Endothelial cell of umbilical vein (primary cell): Measurements from ENCODE around the gene CTNNA2. TPM values are rescaled to one million over a fixed set of nuclear protein-coding genes. Genes with fewer than 3 reads are reported as not detected.

Experiments used
- BruUV-seq: library from RNA; stranded (reverse); fragments of 400-500 nt; replicated peaks from 2 replicates; lab custom pipeline; 2021; lab: Mats Ljungman, UMichigan
- CTCF ChIA-PET: fragments of 300-600, 350-600 bp; sonication (Branson Sonifier 250); formaldehyde crosslinking; loops from one replicate; lab custom pipeline; 2021; ENCODE audit warnings: antibody characterized with exemption, inconsistent platforms; lab: Charles Lee
- POLR2A ChIA-PET: fragments of 300-600, 350-600 bp; sonication (Branson Sonifier 250); formaldehyde crosslinking; loops from one replicate; lab custom pipeline; 2021; ENCODE audit warnings: antibody characterized with exemption, inconsistent platforms; lab: Charles Lee
- DNase-seq: peaks from one replicate; pipeline ENCODE4 v3.0.0-alpha.2; 2011; ENCODE audit warnings: low read depth, low spot score
- FAIRE-seq: peaks from 2 replicates; lab custom pipeline; 2011; peaks lifted over from hg19 to GRCh38; lab: Jason Lieb, UNC
- H2AFZ ChIP-seq: 2 replicates; pipeline ENCODE4 v1.6.0; 2012; ENCODE audit warnings: low read depth, low read length, control low read depth, inconsistent platforms
- H3K27ac ChIP-seq: 2 replicates; pipeline ENCODE4 v1.5.1; 2011; ENCODE audit warnings: low read depth, mild to moderate bottlenecking, control low read depth, low read length, moderate library complexity; ENCODE audit not compliant: insufficient read depth
- H3K27me3 ChIP-seq, 2 experiments: 2 replicates each; pipeline versions ENCODE4 v1.6.0 to v1.6.1; 2011; ENCODE audit warnings: low read length in 2 of 2, mixed read lengths in 1 of 2; ENCODE audit not compliant: control insufficient read depth in 2 of 2, insufficient read depth in 2 of 2
- H3K36me3 ChIP-seq, 2 experiments: 2 replicates in 1 of 2; 3 replicates in 1 of 2; pipeline ENCODE4 v1.5.1; 2011; ENCODE audit warnings: low read length in 2 of 2, mild to moderate bottlenecking in 1 of 2, moderate library complexity in 1 of 2; ENCODE audit not compliant: control insufficient read depth in 2 of 2, insufficient read depth in 2 of 2; ENCODE audit errors: extremely low read depth in 1 of 2
- H3K4me1 ChIP-seq: 3 replicates; pipeline ENCODE4 v1.5.1; 2011; ENCODE audit warnings: mild to moderate bottlenecking, low read length; ENCODE audit not compliant: control insufficient read depth, insufficient read depth; ENCODE audit errors: extremely low read depth
- H3K4me2 ChIP-seq: 2 replicates; pipeline ENCODE4 v1.6.1; 2011; ENCODE audit warnings: low read length, control low read depth, mixed read lengths; ENCODE audit not compliant: insufficient read depth
- H3K4me3 ChIP-seq, 3 experiments: fragments of 200-600 bp in 1 of 3; sonication (generic), shearing (Covaris generic) in 1 of 3; replicated peaks in 1 of 3; 2 replicates each; pipeline ENCODE4 v1.5.1; 2011 to 2016; ENCODE audit warnings: control low read depth in 3 of 3, low read length in 3 of 3, mild to moderate bottlenecking in 2 of 3, inconsistent platforms in 1 of 3, low read depth in 1 of 3, moderate library complexity in 1 of 3; ENCODE audit not compliant: insufficient read depth in 1 of 3
- H3K79me2 ChIP-seq: 2 replicates; pipeline ENCODE4 v1.6.0; 2012; ENCODE audit warnings: low read length, inconsistent platforms; ENCODE audit not compliant: control insufficient read depth, insufficient read depth
- H3K9ac ChIP-seq: replicated peaks from 2 replicates; pipeline ENCODE3; 2011; ENCODE audit warnings: low read length, control low read depth; ENCODE audit not compliant: insufficient read depth; ENCODE audit errors: extremely low read depth
- H3K9me1 ChIP-seq: replicated peaks from 3 replicates; pipeline ENCODE4 v1.6.0; 2011; ENCODE audit warnings: mild to moderate bottlenecking, low read length; ENCODE audit not compliant: control insufficient read depth, insufficient read depth; ENCODE audit errors: extremely low read depth
- H3K9me3 ChIP-seq: replicated peaks from 2 replicates; pipeline ENCODE4 v1.5.1; 2012; ENCODE audit warnings: low read length, inconsistent platforms; ENCODE audit not compliant: control insufficient read depth, insufficient read depth
- H4K20me1 ChIP-seq: replicated peaks from 2 replicates; pipeline ENCODE3; 2011; ENCODE audit warnings: mild to moderate bottlenecking, low read length; ENCODE audit not compliant: control insufficient read depth, insufficient read depth; ENCODE audit errors: extremely low read depth
- CTCF ChIP-seq, 2 donors: IDR thresholded peaks; 1 replicate in 1 of 2; 2 replicates in 1 of 2; pipeline ENCODE4 v1.5.1; 2011; ENCODE audit warnings: low read length in 2 of 2, mild to moderate bottlenecking in 2 of 2, moderate library complexity in 2 of 2, control low read depth in 1 of 2, inconsistent platforms in 1 of 2, low read depth in 1 of 2; ENCODE audit not compliant: insufficient read depth in 1 of 2; ENCODE audit errors: extremely low read depth in 1 of 2
- EZH2 ChIP-seq: IDR thresholded peaks from 2 replicates; pipeline ENCODE4 v1.6.1; 2012; ENCODE audit warnings: borderline replicate concordance, low read depth, mild to moderate bottlenecking, moderate library complexity, low read length, inconsistent platforms; ENCODE audit not compliant: severe bottlenecking
- FOS ChIP-seq: IDR thresholded peaks from 2 replicates; pipeline ENCODE4 v1.6.1; 2011; ENCODE audit warnings: mild to moderate bottlenecking, low read length, moderate library complexity, borderline replicate concordance; ENCODE audit not compliant: insufficient read depth
- GATA2 ChIP-seq: IDR thresholded peaks from 2 replicates; pipeline ENCODE4 v1.7.0; 2011; ENCODE audit warnings: low read depth, mild to moderate bottlenecking, moderate library complexity, mixed read lengths, low read length; ENCODE audit not compliant: insufficient read length, insufficient read depth
- JUN ChIP-seq: IDR thresholded peaks from 2 replicates; pipeline ENCODE4 v1.6.1; 2011; ENCODE audit warnings: borderline replicate concordance, low read depth; ENCODE audit not compliant: insufficient read length, insufficient read depth
- MAX ChIP-seq: IDR thresholded peaks from 2 replicates; pipeline ENCODE4 v1.6.1; 2011; ENCODE audit not compliant: insufficient read depth, insufficient read length
- MYC ChIP-seq: IDR thresholded peaks from one replicate; pipeline ENCODE4 v1.6.1; 2011; ENCODE audit warnings: mild to moderate bottlenecking, low read depth, low read length
- POLR2A ChIP-seq: IDR thresholded peaks from 2 replicates; pipeline ENCODE4 v1.6.1; 2012; ENCODE audit warnings: low read depth, mild to moderate bottlenecking, control low read depth, low read length
- POLR2AphosphoS5 ChIP-seq: IDR thresholded peaks from 2 replicates; pipeline ENCODE4 v1.6.1; 2012; ENCODE audit warnings: low read depth, mild to moderate bottlenecking, control low read depth, low read length, moderate library complexity; ENCODE audit not compliant: insufficient read depth
- dilution Hi-C: fragments of 300-500 bp; cut with MboI; formaldehyde crosslinking; loops from one replicate; pipeline ENCODE4 v1.15.0; 2019; ENCODE audit warnings: low sequenced_read_pairs; ENCODE audit not compliant: extremely low pct_ligation_motif_present
- intact Hi-C: fragments of 100-400 bp; cut with micrococcal nuclease; formaldehyde crosslinking; loops from one replicate; pipeline ENCODE4 v1.10.0; 2022
- polyA plus RNA-seq, 4 experiments: library from polyadenylated mRNA; depleted of rRNA in 3 of 4; stranded (reverse) in 3 of 4; unstranded in 1 of 4; fragments of >200 nt; gene quantifications; 2 replicates each; pipeline versions ENCODE4 v1.2.1 to v1.2.3, GENCODE V29; 2011 to 2012; ENCODE audit warnings: missing spikeins in 1 of 4
- total RNA-seq: library from RNA; stranded (reverse); gene quantifications from 2 replicates; pipeline ENCODE4 v1.2.3, GENCODE V29; 2021

Gene CTNNA2
- total and polyA plus RNA-seq, 2 donors (not counting 3 experiments of a cell fraction or from before 2014, with no cell fraction given): not detected

- Histone ChIP-seq H3K9me3 (no peaks in the 10 kb centered on the region), H3K4me1 (no peaks in the 10 kb centered on the region), H3K27me3 (no peaks in the 10 kb centered on the region), H3K4me3 (no peak overlapping the region), H3K27ac (no peak overlapping the region), H3K4me2 (no peak overlapping the region), H3K9me1 (no peaks in the 10 kb centered on the region), H3K36me3 (no peaks in the 10 kb centered on the region), H3K9ac (no peak overlapping the region), H4K20me1 (no peaks in the 10 kb centered on the region), H3K79me2 (no peaks in the 10 kb centered on the region), H2AFZ (no peak overlapping the region)
- DNase-seq (no peak), FAIRE-seq (no peak)
- TF ChIP-seq POLR2AphosphoS5 (no peak), POLR2A (no peak), MYC (no peak), FOS (no peak)
- intact Hi-C loops: no loop called here
- POLR2A ChIA-PET: no interaction called here
- CTCF ChIA-PET: no interaction called here
- dilution Hi-C loops: no loop called here
- BruUV-seq: no TSS peak
Observed at GRCh38 chr2:80328159-80328571, 815.3 kb downstream of the CTNNA2 start.

GRCh38 chr2:80329491-80329890, 816.6 kb downstream of the CTNNA2 start:
- POLR2A ChIA-PET: no interaction called here
- Histone ChIP-seq H3K27ac (no peak overlapping the region), H3K9ac (no peak overlapping the region), H3K9me1 (no peaks in the 10 kb centered on the region), H3K36me3 (no peaks in the 10 kb centered on the region), H3K79me2 (no peaks in the 10 kb centered on the region), H3K4me2 (no peak overlapping the region), H3K27me3 (no peaks in the 10 kb centered on the region), H2AFZ (no peak overlapping the region), H3K4me3 (no peak overlapping the region), H3K9me3 (peaks cover 1% of the 10 kb centered on the region), H3K4me1 (no peaks in the 10 kb centered on the region), H4K20me1 (no peaks in the 10 kb centered on the region)
- no TSS peak for BruUV-seq
- dilution Hi-C loops: no loop called here
- FAIRE-seq (no peak), DNase-seq (no peak)
- intact Hi-C loops: no loop called here
- CTCF ChIA-PET: no interaction called here
- TF ChIP-seq FOS: no peak
- no peak for TF ChIP-seq MAX
- TF ChIP-seq POLR2A: no peak
- TF ChIP-seq MYC: no peak
- TF ChIP-seq JUN: no peak
- no peak for TF ChIP-seq GATA2
- no peak for TF ChIP-seq EZH2
- TF ChIP-seq CTCF (IDR thresholded peaks at IDR 0.05; ENCODE audit: extremely low read depth in 1 of 2, insufficient read depth in 1 of 2, low read depth in 1 of 2, low read length in 2 of 2): no peak
- TF ChIP-seq POLR2AphosphoS5: no peak
